ENCODE data around the gene SGK2.
"Not testable (repeated sequence)": the region's sequence is repeated elsewhere in the genome, so short reads cannot be mapped to it uniquely, and the experiment has no call there.

SGK2 gene

GRCh38 chr20:43605715-43606114 lies 46.9 kb downstream of the SGK2 start:
- DNase-seq: no peak

DNA sequence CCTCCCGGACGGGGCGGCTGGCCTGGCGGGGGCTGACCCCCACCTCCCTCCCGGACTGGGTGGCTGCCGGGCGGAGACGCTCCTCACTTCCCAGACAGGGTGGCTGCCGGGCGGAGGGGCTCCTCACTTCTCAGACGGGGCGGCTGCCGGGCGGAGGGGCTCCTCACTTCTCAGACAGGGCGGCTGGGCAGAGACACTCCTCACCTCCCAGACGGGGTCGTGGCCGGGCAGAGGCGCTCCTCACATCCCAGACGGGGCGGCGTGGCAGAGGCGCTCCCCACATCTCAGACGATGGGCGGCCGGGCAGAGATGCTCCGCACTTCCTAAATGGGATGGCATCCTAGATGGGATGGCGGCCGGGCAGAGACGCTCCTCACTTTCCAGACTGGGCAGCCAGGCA lies 48.5 kb downstream of the SGK2 start:
- DNase-seq: not testable (repeated sequence)

DNA sequence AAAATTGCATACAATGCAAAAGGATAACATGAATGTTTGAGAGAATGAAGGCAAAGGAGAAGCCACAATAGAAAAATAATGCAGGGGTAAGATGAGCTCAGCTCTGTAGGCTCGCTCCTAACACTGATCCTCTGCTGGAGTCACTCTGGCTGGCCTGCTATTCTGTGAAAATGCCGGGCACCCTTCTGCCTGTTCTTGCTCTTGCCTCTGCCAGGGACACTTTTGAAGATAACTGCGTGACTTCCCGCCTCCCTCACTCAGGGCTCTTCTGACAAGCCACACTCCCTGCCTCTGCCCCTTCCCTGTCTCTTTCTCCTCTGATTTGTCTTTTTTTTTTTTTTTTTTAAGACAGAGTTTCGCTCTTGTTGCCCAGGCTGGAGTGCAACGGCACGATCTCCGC lies 72.8 kb downstream of the SGK2 start:
- DNase-seq: no peak

All from OCI-M1 (cell line).